ENCODE measurements around the gene TP73. TPM values are rescaled to one million over a fixed set of nuclear protein-coding genes. Genes with fewer than 3 reads are reported as not detected.
A peak's percentile ranks its signal among the peaks of the same experiment; 100 is the strongest.

The TP73 gene
- total RNA-seq, 1 donor from 2014 or later: 13.0 TPM

- H3K4me1 Mint-ChIP-seq (ENCODE audit: low read depth, unreplicated experiment): peaks cover 34% of the 10 kb centered on the region
- peak overlapping the region; percentile 80 for H3K27ac Mint-ChIP-seq (ENCODE audit: unreplicated experiment)
- peaks cover 15% of the 10 kb centered on the region for H3K27me3 Mint-ChIP-seq (ENCODE audit: unreplicated experiment)
- no peak for DNase-seq
- H3K9me3 Mint-ChIP-seq (ENCODE audit: unreplicated experiment): peaks cover 10% of the 10 kb centered on the region
- H3K36me3 Mint-ChIP-seq (ENCODE audit: unreplicated experiment): no peaks in the 10 kb centered on the region
- no peak for TF ChIP-seq CTCF (IDR thresholded peaks at IDR 0.05; ENCODE audit: partially characterized antibody, unreplicated experiment)
- no peak overlapping the region for H3K4me3 Mint-ChIP-seq (ENCODE audit: unreplicated experiment)
Measured at GRCh38 chr1:3698660-3699408, 46.5 kb downstream of the TP73 start.

GRCh38 chr1:3699596-3699995 lies 47.3 kb downstream of the TP73 start:
- H3K27ac Mint-ChIP-seq (ENCODE audit: unreplicated experiment): peak overlapping the region; percentile 12
- H3K36me3 Mint-ChIP-seq (ENCODE audit: unreplicated experiment): no peaks in the 10 kb centered on the region
- TF ChIP-seq CTCF (IDR thresholded peaks at IDR 0.05; ENCODE audit: partially characterized antibody, unreplicated experiment): no peak
- no peak overlapping the region for H3K4me3 Mint-ChIP-seq (ENCODE audit: unreplicated experiment)
- peaks cover 38% of the 10 kb centered on the region for H3K4me1 Mint-ChIP-seq (ENCODE audit: low read depth, unreplicated experiment)
- H3K27me3 Mint-ChIP-seq (ENCODE audit: unreplicated experiment): peaks cover 19% of the 10 kb centered on the region
- H3K9me3 Mint-ChIP-seq (ENCODE audit: unreplicated experiment): peaks cover 10% of the 10 kb centered on the region
- no peak for DNase-seq

- Mint-ChIP-seq H3K27ac (ENCODE audit: unreplicated experiment) (no peak overlapping the region), H3K27me3 (ENCODE audit: unreplicated experiment) (peaks cover 19% of the 10 kb centered on the region), H3K4me3 (ENCODE audit: unreplicated experiment) (no peak overlapping the region), H3K36me3 (ENCODE audit: unreplicated experiment) (no peaks in the 10 kb centered on the region), H3K9me3 (ENCODE audit: unreplicated experiment) (peaks cover 10% of the 10 kb centered on the region), H3K4me1 (ENCODE audit: low read depth, unreplicated experiment) (peaks cover 36% of the 10 kb centered on the region)
- no peak for TF ChIP-seq CTCF (IDR thresholded peaks at IDR 0.05; ENCODE audit: partially characterized antibody, unreplicated experiment)
- no peak for DNase-seq
Measured at GRCh38 chr1:3700631-3701030, 48.3 kb downstream of the TP73 start.

GRCh38 chr1:3702528-3702927 lies 50.2 kb downstream of the TP73 start:
- no peaks in the 10 kb centered on the region for H3K36me3 Mint-ChIP-seq (ENCODE audit: unreplicated experiment)
- peaks cover 26% of the 10 kb centered on the region for H3K4me1 Mint-ChIP-seq (ENCODE audit: low read depth, unreplicated experiment)
- no peak for DNase-seq
- H3K4me3 Mint-ChIP-seq (ENCODE audit: unreplicated experiment): no peak overlapping the region
- no peak overlapping the region for H3K27ac Mint-ChIP-seq (ENCODE audit: unreplicated experiment)
- peaks cover 7% of the 10 kb centered on the region for H3K9me3 Mint-ChIP-seq (ENCODE audit: unreplicated experiment)
- no peak for TF ChIP-seq CTCF (IDR thresholded peaks at IDR 0.05; ENCODE audit: partially characterized antibody, unreplicated experiment)
- H3K27me3 Mint-ChIP-seq (ENCODE audit: unreplicated experiment): peaks cover 13% of the 10 kb centered on the region

GRCh38 chr1:3702990-3703728 lies 50.8 kb downstream of the TP73 start:
- H3K4me1 Mint-ChIP-seq (ENCODE audit: low read depth, unreplicated experiment): peaks cover 22% of the 10 kb centered on the region
- no peak for TF ChIP-seq CTCF (IDR thresholded peaks at IDR 0.05; ENCODE audit: partially characterized antibody, unreplicated experiment)
- DNase-seq: no peak
- H3K27ac Mint-ChIP-seq (ENCODE audit: unreplicated experiment): no peak overlapping the region
- no peaks in the 10 kb centered on the region for H3K36me3 Mint-ChIP-seq (ENCODE audit: unreplicated experiment)
- peaks cover 8% of the 10 kb centered on the region for H3K27me3 Mint-ChIP-seq (ENCODE audit: unreplicated experiment)
- peaks cover 2% of the 10 kb centered on the region for H3K9me3 Mint-ChIP-seq (ENCODE audit: unreplicated experiment)
- no peak overlapping the region for H3K4me3 Mint-ChIP-seq (ENCODE audit: unreplicated experiment)

Data from glutamatergic neuron (in vitro differentiated cells).